Neural cell (in vitro differentiated cells): Measurements from ENCODE around the gene CENPN. TPM values are rescaled to one million over a fixed set of nuclear protein-coding genes. Genes with fewer than 3 reads are reported as not detected.

Experiments used
- H2AFZ ChIP-seq: fragments of 200-600, 300-800 bp; sonication (generic), shearing (Covaris generic); 2 replicates; pipeline ENCODE4 v1.6.0; 2014; ENCODE audit warnings: low read depth, mild to moderate bottlenecking, antibody characterized with exemption, low read length, moderate library complexity
- H3F3A ChIP-seq: fragments of 200-600 bp; shearing (Covaris generic); 2 replicates; pipeline ENCODE4 v1.6.1; 2016; ENCODE audit warnings: mild to moderate bottlenecking, moderate library complexity, mixed read lengths, antibody characterized with exemption, low read length; ENCODE audit not compliant: insufficient read depth, poor library complexity, severe bottlenecking
- H3K27ac ChIP-seq: fragments of 200-600, 300-800 bp; sonication (generic), shearing (Covaris generic); 2 replicates; pipeline ENCODE4 v1.5.1; 2014; ENCODE audit warnings: mild to moderate bottlenecking, low read length, moderate library complexity
- H3K27me3 ChIP-seq: fragments of 300-800, 200-600 bp; sonication (generic), shearing (Covaris generic); 2 replicates; pipeline ENCODE4 v1.6.0; 2014; ENCODE audit warnings: mild to moderate bottlenecking, low read depth, low read length, moderate library complexity; ENCODE audit not compliant: insufficient read depth
- H3K36me3 ChIP-seq: fragments of 300-800, 200-600 bp; sonication (generic), shearing (Covaris generic); 2 replicates; pipeline ENCODE4 v1.5.1; 2014; ENCODE audit warnings: mild to moderate bottlenecking, antibody characterized with exemption, low read length, moderate library complexity; ENCODE audit not compliant: insufficient read depth
- H3K4me2 ChIP-seq: fragments of 300-800, 200-600 bp; sonication (generic), shearing (Covaris generic); 2 replicates; pipeline ENCODE4 v1.6.0; 2014; ENCODE audit warnings: mild to moderate bottlenecking, low read length
- H3K4me3 ChIP-seq: fragments of 300-800, 200-600 bp; sonication (generic), shearing (Covaris generic); 2 replicates; pipeline ENCODE4 v1.5.1; 2014; ENCODE audit warnings: mild to moderate bottlenecking, low read length, moderate library complexity
- H3K79me2 ChIP-seq: fragments of 200-600 bp; shearing (Covaris generic); replicated peaks from 2 replicates; pipeline ENCODE4 v1.6.0; 2014; ENCODE audit warnings: mild to moderate bottlenecking, low read length, moderate library complexity; ENCODE audit not compliant: insufficient read depth
- H3K9ac ChIP-seq: fragments of 300-800, 200-600 bp; sonication (generic), shearing (Covaris generic); 2 replicates; pipeline ENCODE4 v1.6.1; 2016; ENCODE audit warnings: mild to moderate bottlenecking, low read length, mixed read lengths
- H3K9me2 ChIP-seq: fragments of 200-600 bp; shearing (Covaris generic); 2 replicates; pipeline ENCODE4 v1.6.1; 2016; ENCODE audit warnings: mild to moderate bottlenecking, low read length, mixed read lengths; ENCODE audit not compliant: insufficient read depth
- H3K9me3 ChIP-seq: fragments of 200-600, 300-800 bp; sonication (generic), shearing (Covaris generic); 2 replicates; pipeline ENCODE4 v1.6.1; 2016; ENCODE audit warnings: mild to moderate bottlenecking, mixed run types, low read length, moderate library complexity, mixed read lengths
- H4K20me1 ChIP-seq: fragments of 200-600 bp; shearing (Covaris generic); 2 replicates; pipeline ENCODE4 v1.6.1; 2016; ENCODE audit warnings: mild to moderate bottlenecking, mixed run types; ENCODE audit not compliant: insufficient read depth
- CTCF ChIP-seq: fragments of 450-650 bp; IDR thresholded peaks from 2 replicates; pipeline ENCODE4 v1.5.1; 2014; ENCODE audit warnings: antibody characterized with exemption, mild to moderate bottlenecking, moderate library complexity; ENCODE audit not compliant: poor library complexity, severe bottlenecking
- EP300 ChIP-seq: fragments of 450-650 bp; conservative IDR thresholded peaks from 2 replicates; pipeline ENCODE4 v1.6.1; 2014; ENCODE audit warnings: antibody characterized with exemption, mild to moderate bottlenecking, moderate library complexity; ENCODE audit not compliant: poor library complexity, severe bottlenecking
- EZH2 ChIP-seq: fragments of 200-600, 300-800 bp; shearing (Covaris generic), sonication (generic); IDR thresholded peaks from 2 replicates; pipeline ENCODE4 v1.6.1; 2014; ENCODE audit warnings: antibody characterized with exemption, low read length, borderline replicate concordance, mild to moderate bottlenecking; ENCODE audit not compliant: insufficient read depth, poor library complexity, severe bottlenecking
- MXI1 ChIP-seq: fragments of 450-650 bp; conservative IDR thresholded peaks from 2 replicates; pipeline ENCODE4 v1.6.1; 2014; ENCODE audit warnings: antibody characterized with exemption, mild to moderate bottlenecking; ENCODE audit not compliant: poor library complexity, severe bottlenecking
- POLR2AphosphoS5 ChIP-seq: IDR thresholded peaks from 2 replicates; pipeline ENCODE4 v1.6.1; 2012
- RAD21 ChIP-seq: fragments of 450-650 bp; conservative IDR thresholded peaks from 2 replicates; pipeline ENCODE4 v1.6.1; 2014; ENCODE audit warnings: antibody characterized with exemption, mild to moderate bottlenecking, moderate library complexity
- REST ChIP-seq: IDR thresholded peaks from 2 replicates; pipeline ENCODE4 v1.6.1; 2012; ENCODE audit warnings: borderline replicate concordance
- SMC3 ChIP-seq: fragments of 450-650 bp; conservative IDR thresholded peaks from 2 replicates; pipeline ENCODE4 v1.6.1; 2014; ENCODE audit warnings: antibody characterized with exemption, mild to moderate bottlenecking, moderate library complexity; ENCODE audit not compliant: poor library complexity
- TAF1 ChIP-seq: IDR thresholded peaks from 2 replicates; pipeline ENCODE4 v1.6.1; 2012; ENCODE audit warnings: low read depth
- polyA plus RNA-seq: library from polyadenylated mRNA; depleted of rRNA; stranded (reverse); fragments of >200 nt; gene quantifications from 2 replicates; pipeline ENCODE4 v1.2.3, GENCODE V29; 2014

The CENPN gene
- polyA plus RNA-seq, 1 donor from 2014 or later: 1.9 TPM

GRCh38 chr16:81061871-81062608 lies 55.0 kb downstream of the CENPN start:
- H3K9me3 ChIP-seq: no peaks in the 10 kb centered on the region
- TF ChIP-seq POLR2AphosphoS5: no peak
- no peak for TF ChIP-seq REST
- TF ChIP-seq TAF1: no peak
- H3F3A ChIP-seq: no peaks in the 10 kb centered on the region
- no peaks in the 10 kb centered on the region for H3K9me2 ChIP-seq
- no peak overlapping the region for H3K4me3 ChIP-seq
- no peak overlapping the region for H3K27ac ChIP-seq
- H3K27me3 ChIP-seq: no peaks in the 10 kb centered on the region
- H2AFZ ChIP-seq: no peak overlapping the region
- H3K4me2 ChIP-seq: no peak overlapping the region
- no peaks in the 10 kb centered on the region for H3K79me2 ChIP-seq
- no peaks in the 10 kb centered on the region for H4K20me1 ChIP-seq
- no peaks in the 10 kb centered on the region for H3K36me3 ChIP-seq
- H3K9ac ChIP-seq: no peak overlapping the region

GRCh38 chr16:81066681-81067080 lies 59.7 kb downstream of the CENPN start:
- Histone ChIP-seq H3K9ac (no peak overlapping the region), H3K9me3 (no peaks in the 10 kb centered on the region), H3K79me2 (no peaks in the 10 kb centered on the region), H3K36me3 (no peaks in the 10 kb centered on the region), H3K9me2 (no peaks in the 10 kb centered on the region), H3K27me3 (no peaks in the 10 kb centered on the region), H3F3A (no peaks in the 10 kb centered on the region), H3K4me3 (no peak overlapping the region), H3K27ac (no peak overlapping the region), H4K20me1 (no peaks in the 10 kb centered on the region), H3K4me2 (no peak overlapping the region), H2AFZ (no peak overlapping the region)
- TF ChIP-seq EZH2 (no peak), EP300 (no peak)

GRCh38 chr16:81067166-81067565 lies 60.2 kb downstream of the CENPN start:
- Histone ChIP-seq H3K4me2 (no peak overlapping the region), H4K20me1 (no peaks in the 10 kb centered on the region), H3K9me3 (no peaks in the 10 kb centered on the region), H3K4me3 (no peak overlapping the region), H3K9ac (no peak overlapping the region), H3K36me3 (no peaks in the 10 kb centered on the region), H2AFZ (no peak overlapping the region), H3K9me2 (no peaks in the 10 kb centered on the region), H3K27ac (no peak overlapping the region), H3K27me3 (no peaks in the 10 kb centered on the region), H3F3A (no peaks in the 10 kb centered on the region), H3K79me2 (no peaks in the 10 kb centered on the region)
- TF ChIP-seq RAD21: no peak
- TF ChIP-seq EZH2: no peak
- no peak for TF ChIP-seq SMC3
- no peak for TF ChIP-seq CTCF
- no peak for TF ChIP-seq MXI1
- no peak for TF ChIP-seq EP300
- TF ChIP-seq TAF1: no peak
- no peak for TF ChIP-seq POLR2AphosphoS5
- TF ChIP-seq REST: no peak
